Aorta (tissue), 5 donors: ENCODE results near the gene PYGM. TPM values are rescaled to one million over a fixed set of nuclear protein-coding genes. Genes with fewer than 3 reads are reported as not detected.
A peak's percentile ranks its signal among the peaks of the same experiment; 100 is the strongest.

Source experiments
- ATAC-seq: fragments of 200-7000 bp; cut with Tn5 transposase; one replicate; pipeline ENCODE4 v1.9.1; 2022; ENCODE audit warnings: moderate library complexity; ENCODE audit not compliant: low FRiP score
- DNase-seq, 2 donors: peaks; one replicate each; pipeline ENCODE4 v3.0.0-alpha.2; 2020
- H3K27ac ChIP-seq, 2 donors: one replicate each; pipeline ENCODE4 v1.5.1; 2013; ENCODE audit warnings: low read length in 2 of 2, mild to moderate bottlenecking in 2 of 2, moderate library complexity in 2 of 2, control low read depth in 1 of 2, inconsistent platforms in 1 of 2, low read depth in 1 of 2
- H3K27me3 ChIP-seq, 2 donors: one replicate each; pipeline ENCODE4 v1.6.1; 2013; ENCODE audit warnings: control low read depth in 1 of 2, low read length in 1 of 2, mild to moderate bottlenecking in 1 of 2, moderate library complexity in 1 of 2; ENCODE audit not compliant: insufficient read depth in 2 of 2, control insufficient read depth in 1 of 2
- H3K36me3 ChIP-seq, 2 donors: one replicate each; pipeline ENCODE4 v1.6.1; 2013; ENCODE audit warnings: control low read depth in 1 of 2, low read length in 1 of 2, mild to moderate bottlenecking in 1 of 2; ENCODE audit not compliant: insufficient read depth in 2 of 2, control insufficient read depth in 1 of 2
- H3K4me1 ChIP-seq, 2 donors: one replicate each; pipeline ENCODE4 v1.6.1; 2013; ENCODE audit warnings: low read length in 2 of 2, control low read depth in 1 of 2, mild to moderate bottlenecking in 1 of 2, moderate library complexity in 1 of 2; ENCODE audit not compliant: insufficient read depth in 2 of 2, control insufficient read depth in 1 of 2
- H3K4me3 ChIP-seq, 2 donors: one replicate each; pipeline ENCODE4 v1.5.1; 2013; ENCODE audit warnings: low read length in 2 of 2, control low read depth in 1 of 2, mild to moderate bottlenecking in 1 of 2
- H3K9me3 ChIP-seq: one replicate; pipeline ENCODE4 v1.6.1; 2013; ENCODE audit warnings: mild to moderate bottlenecking, low read length; ENCODE audit not compliant: control insufficient read depth
- WGBS, 2 donors: extraction: QIAGEN DNeasy Blood & Tissue Kit; methylation state at CpG; one replicate each; pipeline ENCODE4 v1.1.7; 2013; 5-methylcytosine and 5-hydroxymethylcytosine counted together
- intact Hi-C, 2 donors: fragments of 100-400 bp; cut with DNase I; formaldehyde crosslinking; loops; one replicate each; pipeline versions ENCODE4 v1.14.2 to v1.15.0; 2022
- polyA plus RNA-seq, 2 donors: library from polyadenylated mRNA; stranded (reverse); fragments of 200-250 nt; gene quantifications; one replicate each; pipeline ENCODE4 v1.2.3, GENCODE V29; 2013
- total RNA-seq, 2 donors: library from RNA; stranded (reverse); fragmentation: NEBNext Ultra II Directional; extraction: Animal tissue kit (Norgen Biotek cat#: 25700); gene quantifications; one replicate each; pipeline ENCODE4 v1.2.1, GENCODE V29; 2021
- donor health status: healthy with polysubstance abuse.
- donor health status: Bipolar disorder and iron deficiency.
- donor health status: DM: no; HTN: no; CAD: no.
- donor health status: DM: no; HTN: no; CAD: no.
- donor health status: DM: yes; HTN: yes; CAD: no.

Gene PYGM
- total and polyA plus RNA-seq, 4 donors: 1.9 to 12.9 (median 12.0) TPM

- H3K9me3 ChIP-seq: no peaks in the 10 kb centered on the region
- no peaks in the 10 kb centered on the region for H3K36me3 ChIP-seq
- H3K27me3 ChIP-seq: no peaks in the 10 kb centered on the region
- ATAC-seq (no peak), DNase-seq (no peak)
- H3K4me1 ChIP-seq: no peaks in the 10 kb centered on the region
- H3K27ac ChIP-seq: no peak overlapping the region
- no peak overlapping the region for H3K4me3 ChIP-seq
- WGBS, 2 donors: 72 to 73% methylated on average over 9 of the region's 9 CpGs
- intact Hi-C loops: no loop called here
Observed at GRCh38 chr11:64801158-64801464, 41.3 kb upstream of the PYGM start.

- Histone ChIP-seq H3K4me3 (no peak overlapping the region), H3K27ac (no peak overlapping the region), H3K9me3 (no peaks in the 10 kb centered on the region), H3K4me1 (no peaks in the 10 kb centered on the region), H3K27me3 (no peaks in the 10 kb centered on the region), H3K36me3 (no peaks in the 10 kb centered on the region)
- ATAC-seq (no peak), DNase-seq (no peak)
- intact Hi-C loops: no loop called here
- 83 to 89% methylated on average over 25 to 26 of the region's 26 CpGs for WGBS, 2 donors
Observed at GRCh38 chr11:64800303-64801157, 40.8 kb upstream of the PYGM start.

- no peaks in the 10 kb centered on the region for H3K4me1 ChIP-seq
- no peak overlapping the region for H3K27ac ChIP-seq
- intact Hi-C loops: no loop called here
- WGBS, 2 donors: 62 to 65% methylated on average over 14 of the region's 14 CpGs
- ATAC-seq (no peak), DNase-seq (peak in 1 of 2 donors; percentile 32)
- H3K4me3 ChIP-seq: no peak overlapping the region
- H3K36me3 ChIP-seq: no peaks in the 10 kb centered on the region
- no peaks in the 10 kb centered on the region for H3K27me3 ChIP-seq
- H3K9me3 ChIP-seq: no peaks in the 10 kb centered on the region
Observed at GRCh38 chr11:64799623-64800302, 40.0 kb upstream of the PYGM start.

GRCh38 chr11:64799256-64799622 lies 39.5 kb upstream of the PYGM start:
- no peaks in the 10 kb centered on the region for H3K4me1 ChIP-seq
- 76 to 83% methylated on average over 7 of the region's 7 CpGs for WGBS, 2 donors
- no peaks in the 10 kb centered on the region for H3K9me3 ChIP-seq
- H3K4me3 ChIP-seq: no peak overlapping the region
- H3K36me3 ChIP-seq: no peaks in the 10 kb centered on the region
- H3K27me3 ChIP-seq: no peaks in the 10 kb centered on the region
- DNase-seq (peak in 1 of 2 donors; percentile 33), ATAC-seq (no peak)
- no peak overlapping the region for H3K27ac ChIP-seq
- intact Hi-C loops: no loop called here

GRCh38 chr11:64796757-64797541 lies 37.2 kb upstream of the PYGM start:
- H3K27me3 ChIP-seq: no peaks in the 10 kb centered on the region
- ATAC-seq (no peak), DNase-seq (peak; percentile 38 to 73)
- no peak overlapping the region for H3K27ac ChIP-seq
- H3K4me1 ChIP-seq: no peaks in the 10 kb centered on the region
- 85 to 90% methylated on average over 17 to 19 of the region's 19 CpGs for WGBS, 2 donors
- intact Hi-C loops: no loop called here
- no peaks in the 10 kb centered on the region for H3K9me3 ChIP-seq
- H3K4me3 ChIP-seq: no peak overlapping the region
- no peaks in the 10 kb centered on the region for H3K36me3 ChIP-seq

GRCh38 chr11:64796047-64796756 lies 36.4 kb upstream of the PYGM start:
- no peak overlapping the region for H3K27ac ChIP-seq
- DNase-seq (peak in 1 of 2 donors; percentile 74), ATAC-seq (no peak)
- H3K9me3 ChIP-seq: no peaks in the 10 kb centered on the region
- H3K27me3 ChIP-seq: no peaks in the 10 kb centered on the region
- no peaks in the 10 kb centered on the region for H3K4me1 ChIP-seq
- intact Hi-C loops: no loop called here
- no peaks in the 10 kb centered on the region for H3K36me3 ChIP-seq
- WGBS, 2 donors: 76 to 83% methylated on average over 19 of the region's 19 CpGs
- H3K4me3 ChIP-seq: no peak overlapping the region

- Histone ChIP-seq H3K4me1 (no peaks in the 10 kb centered on the region), H3K36me3 (peaks cover 0 to 3% of the 10 kb centered on the region in 2 donors), H3K9me3 (no peaks in the 10 kb centered on the region), H3K27ac (no peak overlapping the region), H3K27me3 (no peaks in the 10 kb centered on the region), H3K4me3 (no peak overlapping the region)
- DNase-seq (no peak), ATAC-seq (no peak)
- intact Hi-C loops: no loop called here
- 92 to 97% methylated on average over 10 of the region's 10 CpGs for WGBS, 2 donors
Observed at GRCh38 chr11:64794526-64794925, 34.8 kb upstream of the PYGM start.
